GM23338 (cell line): ENCODE data around the gene ZFHX2. TPM values are rescaled to one million over a fixed set of nuclear protein-coding genes. Genes with fewer than 3 reads are reported as not detected.

ENCODE experiments used
- ATAC-seq: fragments of 200-7000 bp; cut with Tn5 transposase; 3 replicates; pipeline ENCODE4 v1.9.1; 2020
- DNase-seq: peaks from one replicate; pipeline ENCODE4 v3.0.0-alpha.2; 2015; ENCODE audit warnings: low spot score
- H2AFZ ChIP-seq: fragments of 200-600 bp; sonication (generic); 2 replicates; pipeline ENCODE4 v1.8.0; 2016; ENCODE audit warnings: antibody characterized with exemption, mild to moderate bottlenecking, moderate library complexity
- H3F3A ChIP-seq: fragments of 200-600 bp; sonication (generic); replicated peaks from 2 replicates; pipeline ENCODE4 v1.8.0; 2017; ENCODE audit warnings: antibody characterized with exemption, mixed run types, low read depth
- H3K27ac ChIP-seq: fragments of 200-600 bp; sonication (generic); 2 replicates; pipeline ENCODE4 v1.6.1; 2016; ENCODE audit warnings: low read depth
- H3K27me3 ChIP-seq: fragments of 200-600 bp; sonication (generic); 2 replicates; pipeline ENCODE4 v1.8.0; 2016; ENCODE audit warnings: mild to moderate bottlenecking, mixed run types, moderate library complexity; ENCODE audit not compliant: insufficient read depth
- H3K36me3 ChIP-seq: fragments of 200-600 bp; sonication (generic); 2 replicates; pipeline ENCODE4 v1.8.0; 2016; ENCODE audit warnings: mild to moderate bottlenecking; ENCODE audit not compliant: insufficient read depth
- H3K4me1 ChIP-seq: fragments of 200-600 bp; sonication (generic); 2 replicates; pipeline ENCODE4 v1.8.0; 2016; ENCODE audit warnings: mild to moderate bottlenecking, moderate library complexity; ENCODE audit not compliant: insufficient read depth
- H3K4me2 ChIP-seq: fragments of 200-600 bp; sonication (generic); 2 replicates; pipeline ENCODE4 v1.7.1; 2017; ENCODE audit warnings: mixed run types
- H3K4me3 ChIP-seq: fragments of 200-600 bp; sonication (generic); 2 replicates; pipeline ENCODE4 v1.6.1; 2016; ENCODE audit warnings: mixed run types
- H3K79me2 ChIP-seq: fragments of 200-600 bp; sonication (generic); replicated peaks from 2 replicates; pipeline ENCODE4 v1.8.0; 2017; ENCODE audit warnings: mild to moderate bottlenecking; ENCODE audit not compliant: insufficient read depth
- H3K9me2 ChIP-seq: fragments of 200-600 bp; sonication (generic); 2 replicates; pipeline ENCODE4 v1.8.0; 2017; ENCODE audit not compliant: insufficient read depth
- H4K20me1 ChIP-seq: fragments of 200-600 bp; sonication (generic); replicated peaks from 2 replicates; pipeline ENCODE4 v1.8.0; 2017; ENCODE audit warnings: mild to moderate bottlenecking; ENCODE audit not compliant: insufficient read depth
- H3K27ac Mint-ChIP-seq: 2 replicates; pipeline ENCODE4 v1.8.0; 2020; ENCODE audit warnings: inconsistent platforms, mild to moderate bottlenecking, moderate library complexity, mixed read lengths
- H3K27me3 Mint-ChIP-seq: 3 replicates; pipeline ENCODE4 v1.8.0; 2022; ENCODE audit warnings: low read depth, mild to moderate bottlenecking, moderate library complexity, mixed read lengths, inconsistent platforms; ENCODE audit not compliant: insufficient read depth, poor library complexity
- H3K36me3 Mint-ChIP-seq: 3 replicates; pipeline ENCODE4 v1.8.0; 2021; ENCODE audit warnings: low read depth, mild to moderate bottlenecking, inconsistent platforms, moderate library complexity, mixed read lengths
- H3K4me1 Mint-ChIP-seq: 3 replicates; pipeline ENCODE4 v1.8.0; 2020; ENCODE audit warnings: mild to moderate bottlenecking, inconsistent platforms, mixed read lengths
- H3K4me3 Mint-ChIP-seq: 3 replicates; pipeline ENCODE4 v1.8.0; 2021; ENCODE audit warnings: moderate library complexity, mild to moderate bottlenecking, inconsistent platforms, mixed read lengths
- H3K9me3 Mint-ChIP-seq: 3 replicates; pipeline ENCODE4 v1.8.0; 2020; ENCODE audit warnings: moderate library complexity, mild to moderate bottlenecking, inconsistent platforms, mixed read lengths
- CREB1 ChIP-seq: fragments of 250-450 bp; sonication (Bioruptor Pico); IDR thresholded peaks from 2 replicates; pipeline ENCODE4 v1.5.0; 2020; ENCODE audit warnings: low read depth, mild to moderate bottlenecking, moderate library complexity
- EZH2 ChIP-seq: fragments of 200-600 bp; sonication (generic); IDR thresholded peaks from one replicate; pipeline ENCODE4 v1.8.0; 2017; ENCODE audit warnings: antibody characterized with exemption, mild to moderate bottlenecking, low read depth; ENCODE audit not compliant: unreplicated experiment
- EZH2phosphoT487 ChIP-seq: fragments of 200-600 bp; sonication (generic); IDR thresholded peaks from one replicate; pipeline ENCODE4 v1.8.1; 2018; ENCODE audit warnings: antibody characterized with exemption; ENCODE audit not compliant: unreplicated experiment
- JUNB ChIP-seq: IDR thresholded peaks from one replicate; pipeline ENCODE4 v1.6.1; 2016; ENCODE audit warnings: antibody characterized with exemption; ENCODE audit not compliant: unreplicated experiment
- NANOG ChIP-seq: IDR thresholded peaks from 2 replicates; pipeline ENCODE4 v1.6.1; 2016; ENCODE audit warnings: antibody characterized with exemption, borderline replicate concordance
- POLR2AphosphoS5 ChIP-seq: IDR thresholded peaks from 2 replicates; pipeline ENCODE4 v1.6.1; 2016; ENCODE audit warnings: antibody characterized with exemption, low read depth
- STAT1 ChIP-seq: IDR thresholded peaks from one replicate; pipeline ENCODE4 v1.6.1; 2016; ENCODE audit warnings: antibody characterized with exemption; ENCODE audit not compliant: unreplicated experiment
- ZNF114 ChIP-seq: fragments of 250-450 bp; sonication (Bioruptor Pico); IDR thresholded peaks from 2 replicates; pipeline ENCODE4 v1.5.0; 2020; ENCODE audit warnings: mild to moderate bottlenecking, moderate library complexity
- ZNF331 ChIP-seq: fragments of 250-450 bp; sonication (Bioruptor Pico); IDR thresholded peaks from 2 replicates; pipeline ENCODE4 v1.5.0; 2020; ENCODE audit warnings: low read depth, mild to moderate bottlenecking, moderate library complexity
- polyA plus RNA-seq: library from polyadenylated mRNA; unstranded; fragments of >200 nt; fragmentation: Nextera tagmentation; extraction: Ambion mirVana; gene quantifications from 2 replicates; pipeline ENCODE4 v1.2.1, GENCODE V29; 2016
- total RNA-seq: library from RNA; depleted of rRNA; stranded (reverse); fragments of >200 nt; shearing (Covaris generic); gene quantifications from 2 replicates; pipeline ENCODE4 v1.2.3, GENCODE V29; 2014
- TF ChIP-seq, protein P1 (sequence below), 2 experiments: fragments of 200-600 bp in 1 of 2; sonication (generic) in 1 of 2; conservative IDR thresholded peaks; 2 replicates each; pipeline versions ENCODE4 v1.5.1 to v1.6.1; 2016 to 2017; ENCODE audit warnings: antibody characterized with exemption in 2 of 2, low read depth in 2 of 2, mild to moderate bottlenecking in 2 of 2, moderate library complexity in 1 of 2
- TF ChIP-seq, protein P2 (sequence below): IDR thresholded peaks from 2 replicates; pipeline ENCODE4 v1.6.1; 2016; ENCODE audit warnings: antibody characterized with exemption
- TF ChIP-seq, protein P3 (sequence below): IDR thresholded peaks from one replicate; pipeline ENCODE4 v1.6.1; 2018; ENCODE audit warnings: antibody characterized with exemption; ENCODE audit not compliant: unreplicated experiment

ZFHX2 gene
- total and polyA plus RNA-seq, 2 experiments from 2014 or later, result 11.6 to 18.5 TPM

DNA sequence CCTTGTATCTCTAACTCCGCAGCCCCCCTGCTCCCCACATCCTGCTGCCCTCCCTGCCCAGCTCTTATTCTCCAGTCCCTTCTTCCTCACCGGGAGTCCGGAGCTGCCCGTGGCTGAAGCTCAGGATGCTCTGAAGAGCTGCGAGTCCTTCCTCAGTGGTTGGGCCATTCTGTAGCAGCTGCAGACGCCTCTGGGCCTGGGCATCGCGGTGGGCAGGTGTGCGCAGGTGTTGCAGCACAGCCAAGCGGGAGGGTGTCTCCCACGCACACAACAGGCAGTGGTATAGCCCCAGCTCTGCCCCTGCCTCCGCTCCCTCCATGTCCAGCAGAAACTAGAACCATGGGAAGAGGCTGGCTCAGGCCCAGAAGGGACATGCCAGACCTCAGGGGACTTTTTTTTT is 20.2 kb downstream of the ZFHX2 start (continued):
- TF ChIP-seq, protein P1, sequence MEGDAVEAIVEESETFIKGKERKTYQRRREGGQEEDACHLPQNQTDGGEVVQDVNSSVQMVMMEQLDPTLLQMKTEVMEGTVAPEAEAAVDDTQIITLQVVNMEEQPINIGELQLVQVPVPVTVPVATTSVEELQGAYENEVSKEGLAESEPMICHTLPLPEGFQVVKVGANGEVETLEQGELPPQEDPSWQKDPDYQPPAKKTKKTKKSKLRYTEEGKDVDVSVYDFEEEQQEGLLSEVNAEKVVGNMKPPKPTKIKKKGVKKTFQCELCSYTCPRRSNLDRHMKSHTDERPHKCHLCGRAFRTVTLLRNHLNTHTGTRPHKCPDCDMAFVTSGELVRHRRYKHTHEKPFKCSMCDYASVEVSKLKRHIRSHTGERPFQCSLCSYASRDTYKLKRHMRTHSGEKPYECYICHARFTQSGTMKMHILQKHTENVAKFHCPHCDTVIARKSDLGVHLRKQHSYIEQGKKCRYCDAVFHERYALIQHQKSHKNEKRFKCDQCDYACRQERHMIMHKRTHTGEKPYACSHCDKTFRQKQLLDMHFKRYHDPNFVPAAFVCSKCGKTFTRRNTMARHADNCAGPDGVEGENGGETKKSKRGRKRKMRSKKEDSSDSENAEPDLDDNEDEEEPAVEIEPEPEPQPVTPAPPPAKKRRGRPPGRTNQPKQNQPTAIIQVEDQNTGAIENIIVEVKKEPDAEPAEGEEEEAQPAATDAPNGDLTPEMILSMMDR (conservative IDR thresholded peaks at IDR 0.05; ENCODE audit: low read depth in 2 of 2), result no peak
- TF ChIP-seq POLR2AphosphoS5 (no peak), JUNB (no peak), ZNF114 (CRISPR knock-in tag) (no peak), STAT1 (no peak), ZNF331 (no peak), EZH2phosphoT487 (no peak)
- TF ChIP-seq, protein P2, sequence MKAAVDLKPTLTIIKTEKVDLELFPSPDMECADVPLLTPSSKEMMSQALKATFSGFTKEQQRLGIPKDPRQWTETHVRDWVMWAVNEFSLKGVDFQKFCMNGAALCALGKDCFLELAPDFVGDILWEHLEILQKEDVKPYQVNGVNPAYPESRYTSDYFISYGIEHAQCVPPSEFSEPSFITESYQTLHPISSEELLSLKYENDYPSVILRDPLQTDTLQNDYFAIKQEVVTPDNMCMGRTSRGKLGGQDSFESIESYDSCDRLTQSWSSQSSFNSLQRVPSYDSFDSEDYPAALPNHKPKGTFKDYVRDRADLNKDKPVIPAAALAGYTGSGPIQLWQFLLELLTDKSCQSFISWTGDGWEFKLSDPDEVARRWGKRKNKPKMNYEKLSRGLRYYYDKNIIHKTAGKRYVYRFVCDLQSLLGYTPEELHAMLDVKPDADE, result no peak

DNA sequence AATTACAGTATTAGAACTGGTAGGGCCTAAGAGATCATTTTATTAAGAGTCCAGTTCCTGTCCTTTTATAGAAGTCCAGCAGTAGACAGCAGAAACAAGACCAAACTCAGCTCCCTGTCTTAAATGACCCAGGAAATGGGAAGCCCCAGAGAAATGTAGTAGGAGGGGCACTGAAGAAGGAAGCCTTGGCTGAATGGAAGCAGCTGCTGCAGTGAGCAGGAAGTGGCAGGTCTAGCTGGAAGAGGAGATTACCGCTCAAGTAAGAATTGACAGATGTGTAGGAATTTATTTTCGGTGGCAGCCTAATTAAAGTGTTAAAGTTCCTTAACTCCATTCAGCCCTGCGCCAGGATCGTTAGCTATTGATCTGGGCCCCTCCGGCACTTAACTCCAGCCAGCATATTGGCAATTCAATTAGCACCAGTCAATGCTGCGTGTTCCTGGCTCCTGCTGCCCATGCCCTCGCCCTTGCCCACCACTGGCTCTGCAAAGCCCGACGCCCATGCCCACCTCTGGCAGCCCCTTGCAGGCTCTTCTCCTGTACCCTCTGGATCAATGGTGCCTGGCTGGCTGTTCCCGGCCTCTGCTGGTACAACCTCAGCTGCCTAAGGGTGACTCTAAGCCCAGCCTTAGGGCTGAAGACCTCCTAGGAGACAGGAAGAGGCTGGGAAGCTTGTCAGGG is 21.1 kb downstream of the ZFHX2 start:
- H3K27ac Mint-ChIP-seq, result no peak overlapping the region; the same call in 1 of the 2 replicates
- Histone ChIP-seq H3K4me3 (no peak overlapping the region), H3K79me2 (no peaks in the 10 kb centered on the region; the same call in 1 of the 2 replicates), H3F3A (no peaks in the 10 kb centered on the region), H3K4me1 (peaks cover 4% of the 10 kb centered on the region; the same call in 1 of the 2 replicates), H4K20me1 (no peaks in the 10 kb centered on the region; the same call in 1 of the 2 replicates), H3K27me3 (no peaks in the 10 kb centered on the region), H3K27ac (no peak overlapping the region), H3K4me2 (no peak overlapping the region), H2AFZ (no peak overlapping the region), H3K9me2 (no peaks in the 10 kb centered on the region), H3K36me3 (peaks cover 3% of the 10 kb centered on the region; the same call in 1 of the 2 replicates)
- H3K27me3 Mint-ChIP-seq, result peaks cover 21% of the 10 kb centered on the region
- ATAC-seq, result no peak
- DNase-seq, result no peak
- peaks cover 79% of the 10 kb centered on the region for H3K36me3 Mint-ChIP-seq
- no peaks in the 10 kb centered on the region; the same call in 2 of the 3 replicates for H3K9me3 Mint-ChIP-seq
- H3K4me3 Mint-ChIP-seq, result no peak overlapping the region
- H3K4me1 Mint-ChIP-seq, result peaks cover 49% of the 10 kb centered on the region
- TF ChIP-seq ZNF331, result no peak
- TF ChIP-seq EZH2phosphoT487, result no peak
- no peak for TF ChIP-seq EZH2
- no peak for TF ChIP-seq NANOG
- TF ChIP-seq, protein P3, sequence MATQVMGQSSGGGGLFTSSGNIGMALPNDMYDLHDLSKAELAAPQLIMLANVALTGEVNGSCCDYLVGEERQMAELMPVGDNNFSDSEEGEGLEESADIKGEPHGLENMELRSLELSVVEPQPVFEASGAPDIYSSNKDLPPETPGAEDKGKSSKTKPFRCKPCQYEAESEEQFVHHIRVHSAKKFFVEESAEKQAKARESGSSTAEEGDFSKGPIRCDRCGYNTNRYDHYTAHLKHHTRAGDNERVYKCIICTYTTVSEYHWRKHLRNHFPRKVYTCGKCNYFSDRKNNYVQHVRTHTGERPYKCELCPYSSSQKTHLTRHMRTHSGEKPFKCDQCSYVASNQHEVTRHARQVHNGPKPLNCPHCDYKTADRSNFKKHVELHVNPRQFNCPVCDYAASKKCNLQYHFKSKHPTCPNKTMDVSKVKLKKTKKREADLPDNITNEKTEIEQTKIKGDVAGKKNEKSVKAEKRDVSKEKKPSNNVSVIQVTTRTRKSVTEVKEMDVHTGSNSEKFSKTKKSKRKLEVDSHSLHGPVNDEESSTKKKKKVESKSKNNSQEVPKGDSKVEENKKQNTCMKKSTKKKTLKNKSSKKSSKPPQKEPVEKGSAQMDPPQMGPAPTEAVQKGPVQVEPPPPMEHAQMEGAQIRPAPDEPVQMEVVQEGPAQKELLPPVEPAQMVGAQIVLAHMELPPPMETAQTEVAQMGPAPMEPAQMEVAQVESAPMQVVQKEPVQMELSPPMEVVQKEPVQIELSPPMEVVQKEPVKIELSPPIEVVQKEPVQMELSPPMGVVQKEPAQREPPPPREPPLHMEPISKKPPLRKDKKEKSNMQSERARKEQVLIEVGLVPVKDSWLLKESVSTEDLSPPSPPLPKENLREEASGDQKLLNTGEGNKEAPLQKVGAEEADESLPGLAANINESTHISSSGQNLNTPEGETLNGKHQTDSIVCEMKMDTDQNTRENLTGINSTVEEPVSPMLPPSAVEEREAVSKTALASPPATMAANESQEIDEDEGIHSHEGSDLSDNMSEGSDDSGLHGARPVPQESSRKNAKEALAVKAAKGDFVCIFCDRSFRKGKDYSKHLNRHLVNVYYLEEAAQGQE, result no peak
- TF ChIP-seq POLR2AphosphoS5, result no peak
- TF ChIP-seq CREB1 (CRISPR knock-in tag), result no peak
- no peak for TF ChIP-seq JUNB
- no peak for TF ChIP-seq ZNF114 (CRISPR knock-in tag)
- TF ChIP-seq, protein P2, result no peak
